T1000 (cell line): ENCODE measurements around the gene JMJD8.

Experiments used
- DNase-seq: peaks from one replicate; lab custom pipeline; 2025; ENCODE audit warnings: mixed read lengths; lab: John Stamatoyannopoulos, UW

Gene JMJD8

DNA sequence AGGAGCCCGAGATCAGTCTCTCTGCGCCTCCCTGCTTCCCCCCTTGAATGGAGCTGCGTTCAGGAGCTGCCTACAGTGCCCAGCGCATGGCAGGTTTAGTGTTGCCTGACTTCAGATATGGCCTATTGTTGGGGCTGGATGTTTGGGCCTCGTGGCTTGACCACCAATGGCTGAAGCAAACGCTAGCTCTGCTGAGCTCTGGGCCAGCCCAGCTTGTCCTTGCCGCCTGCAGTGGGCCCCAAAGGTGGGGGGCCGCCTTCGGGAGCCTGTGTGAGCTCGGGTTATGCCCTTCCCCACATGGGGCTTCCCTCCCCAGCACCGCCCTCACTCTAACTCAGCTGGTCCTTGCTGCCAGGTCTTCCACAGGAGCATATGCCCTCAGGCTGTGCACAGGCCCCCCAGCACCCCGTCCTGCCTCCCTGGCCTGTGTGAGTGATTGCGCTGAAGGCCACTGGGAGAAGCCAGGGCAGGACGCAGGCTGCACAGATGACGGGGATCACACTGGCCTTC, 46.0 kb downstream of the JMJD8 start:
- no peak for DNase-seq

GRCh38 chr16:637081-638018, 46.8 kb downstream of the JMJD8 start:
- no peak for DNase-seq

DNA sequence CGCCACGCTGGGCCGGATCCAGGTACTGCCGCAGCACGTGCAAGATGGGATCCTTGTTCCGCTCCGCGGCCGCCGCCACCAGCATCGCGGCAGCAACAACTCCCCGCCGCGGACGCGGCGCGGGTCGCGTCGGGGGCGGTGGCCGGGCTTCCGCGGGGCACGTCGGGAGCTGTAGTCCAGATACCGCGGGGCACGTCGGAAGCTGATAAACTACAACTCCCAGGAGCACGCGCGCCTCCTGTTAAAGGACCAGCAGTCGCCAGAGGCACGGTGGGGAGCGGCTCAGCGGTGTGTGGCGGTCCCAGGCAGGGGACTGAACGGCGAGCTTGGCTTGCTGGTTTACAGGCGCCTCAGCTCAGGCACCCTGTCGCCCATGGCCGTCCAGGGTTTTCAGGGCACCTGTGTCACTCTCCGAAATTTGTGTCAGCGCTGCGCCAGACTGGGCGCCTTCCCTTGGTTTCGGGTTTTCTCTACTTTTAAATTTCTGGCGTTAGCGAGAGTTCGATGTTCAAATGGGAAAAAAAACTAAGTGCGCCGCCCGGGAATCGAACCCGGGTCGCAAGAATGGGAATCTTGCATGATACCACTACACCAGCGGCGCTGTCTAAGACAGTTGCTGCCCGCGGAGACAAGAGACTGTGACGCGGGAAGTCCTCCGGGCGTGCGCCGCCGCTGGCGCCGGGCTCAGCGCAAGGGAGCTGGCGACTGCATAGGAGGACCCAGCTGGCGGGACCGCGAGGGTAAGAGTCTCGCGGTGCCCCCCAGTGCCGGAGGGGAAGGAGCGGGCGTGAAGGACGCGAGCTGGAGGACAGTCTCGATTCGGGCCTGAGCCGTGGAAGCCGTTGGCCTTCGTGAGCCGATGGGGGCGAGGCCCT, 47.7 kb downstream of the JMJD8 start, which contains the start of gene METTL26:
METTL26 (minus strand) TSS at position 100 of the 875 bp plus-strand sequence; CDS start at position 85, 15 bp downstream.
- DNase-seq: peak; percentile 95

- DNase-seq: no peak
These were observed 48.4 kb downstream of the JMJD8 start for GRCh38 chr16:635573-636205.

GRCh38 chr16:634996-635395, 49.1 kb downstream of the JMJD8 start:
- no peak for DNase-seq

- no peak for DNase-seq
These were observed 50.0 kb downstream of the JMJD8 start for GRCh38 chr16:634051-634670.

DNA sequence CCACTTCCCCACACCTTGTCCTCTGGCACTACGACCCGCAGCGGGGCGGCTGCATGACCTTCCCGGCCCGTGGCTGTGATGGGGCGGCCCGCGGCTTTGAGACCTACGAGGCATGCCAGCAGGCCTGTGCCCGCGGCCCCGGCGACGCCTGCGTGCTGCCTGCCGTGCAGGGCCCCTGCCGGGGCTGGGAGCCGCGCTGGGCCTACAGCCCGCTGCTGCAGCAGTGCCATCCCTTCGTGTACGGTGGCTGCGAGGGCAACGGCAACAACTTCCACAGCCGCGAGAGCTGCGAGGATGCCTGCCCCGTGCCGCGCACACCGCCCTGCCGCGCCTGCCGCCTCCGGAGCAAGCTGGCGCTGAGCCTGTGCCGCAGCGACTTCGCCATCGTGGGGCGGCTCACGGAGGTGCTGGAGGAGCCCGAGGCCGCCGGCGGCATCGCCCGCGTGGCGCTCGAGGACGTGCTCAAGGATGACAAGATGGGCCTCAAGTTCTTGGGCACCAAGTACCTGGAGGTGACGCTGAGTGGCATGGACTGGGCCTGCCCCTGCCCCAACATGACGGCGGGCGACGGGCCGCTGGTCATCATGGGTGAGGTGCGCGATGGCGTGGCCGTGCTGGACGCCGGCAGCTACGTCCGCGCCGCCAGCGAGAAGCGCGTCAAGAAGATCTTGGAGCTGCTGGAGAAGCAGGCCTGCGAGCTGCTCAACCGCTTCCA, 50.6 kb downstream of the JMJD8 start:
- no peak for DNase-seq

DNA sequence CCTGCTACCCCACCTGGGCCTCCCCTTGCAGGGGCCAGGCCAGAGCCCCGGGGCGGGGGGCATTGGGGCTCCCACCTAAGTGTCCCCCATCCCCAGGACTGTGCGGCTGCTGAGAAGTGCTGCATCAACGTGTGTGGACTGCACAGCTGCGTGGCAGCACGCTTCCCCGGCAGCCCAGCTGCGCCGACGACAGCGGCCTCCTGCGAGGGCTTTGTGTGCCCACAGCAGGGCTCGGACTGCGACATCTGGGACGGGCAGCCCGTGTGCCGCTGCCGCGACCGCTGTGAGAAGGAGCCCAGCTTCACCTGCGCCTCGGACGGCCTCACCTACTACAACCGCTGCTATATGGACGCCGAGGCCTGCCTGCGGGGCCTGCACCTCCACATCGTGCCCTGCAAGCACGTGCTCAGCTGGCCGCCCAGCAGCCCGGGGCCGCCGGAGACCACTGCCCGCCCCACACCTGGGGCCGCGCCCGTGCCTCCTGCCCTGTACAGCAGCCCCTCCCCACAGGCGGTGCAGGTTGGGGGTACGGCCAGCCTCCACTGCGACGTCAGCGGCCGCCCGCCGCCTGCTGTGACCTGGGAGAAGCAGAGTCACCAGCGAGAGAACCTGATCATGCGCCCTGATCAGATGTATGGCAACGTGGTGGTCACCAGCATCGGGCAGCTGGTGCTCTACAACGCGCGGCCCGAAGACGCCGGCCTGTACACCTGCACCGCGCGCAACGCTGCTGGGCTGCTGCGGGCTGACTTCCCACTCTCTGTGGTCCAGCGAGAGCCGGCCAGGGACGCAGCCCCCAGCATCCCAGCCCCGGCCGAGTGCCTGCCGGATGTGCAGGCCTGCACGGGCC, 51.4 kb downstream of the JMJD8 start:
- no peak for DNase-seq

DNA sequence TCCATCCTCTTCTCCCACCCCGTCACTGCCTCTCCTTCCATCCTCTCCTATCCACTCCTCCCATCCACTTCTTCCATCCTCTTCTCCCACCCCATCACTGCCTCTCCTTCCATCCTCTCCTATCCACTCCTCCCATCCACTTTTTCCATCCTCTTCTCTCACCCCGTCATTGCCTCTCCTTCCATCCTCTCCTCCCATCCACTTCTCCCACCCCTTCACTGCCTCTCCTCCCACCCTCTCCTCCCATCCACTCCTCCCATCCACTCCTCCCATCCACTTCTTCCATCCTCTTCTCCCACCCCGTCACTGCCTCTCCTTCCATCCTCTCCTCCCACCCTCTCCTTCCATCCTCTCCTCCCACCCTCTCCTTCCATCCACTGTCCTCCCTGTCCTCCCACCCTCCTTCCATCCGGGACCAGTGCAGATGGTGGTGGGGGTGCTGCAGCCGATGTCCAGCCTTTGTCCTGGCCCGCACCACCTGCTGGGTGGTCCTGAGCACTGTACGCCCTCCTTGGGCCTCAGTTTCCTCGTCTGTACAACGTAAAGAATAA, 52.3 kb downstream of the JMJD8 start:
- no peak for DNase-seq
